Endothelial cell of umbilical vein (primary cell): ENCODE data around the gene KIDINS220.

Source experiments
- EZH2 ChIP-seq: IDR thresholded peaks from 2 replicates; pipeline ENCODE4 v1.6.1; 2012; ENCODE audit warnings: borderline replicate concordance, low read depth, mild to moderate bottlenecking, moderate library complexity, low read length, inconsistent platforms; ENCODE audit not compliant: severe bottlenecking
- FOS ChIP-seq: IDR thresholded peaks from 2 replicates; pipeline ENCODE4 v1.6.1; 2011; ENCODE audit warnings: mild to moderate bottlenecking, low read length, moderate library complexity, borderline replicate concordance; ENCODE audit not compliant: insufficient read depth
- JUN ChIP-seq: IDR thresholded peaks from 2 replicates; pipeline ENCODE4 v1.6.1; 2011; ENCODE audit warnings: borderline replicate concordance, low read depth; ENCODE audit not compliant: insufficient read length, insufficient read depth
- POLR2AphosphoS5 ChIP-seq: IDR thresholded peaks from 2 replicates; pipeline ENCODE4 v1.6.1; 2012; ENCODE audit warnings: low read depth, mild to moderate bottlenecking, control low read depth, low read length, moderate library complexity; ENCODE audit not compliant: insufficient read depth
- TF ChIP-seq, protein P1 (sequence below), 2 donors: IDR thresholded peaks; 1 replicate in 1 of 2; 2 replicates in 1 of 2; pipeline ENCODE4 v1.5.1; 2011; ENCODE audit warnings: low read length in 2 of 2, mild to moderate bottlenecking in 2 of 2, moderate library complexity in 2 of 2, control low read depth in 1 of 2, inconsistent platforms in 1 of 2, low read depth in 1 of 2; ENCODE audit not compliant: insufficient read depth in 1 of 2; ENCODE audit errors: extremely low read depth in 1 of 2
- TF ChIP-seq, protein P2 (sequence below): IDR thresholded peaks from 2 replicates; pipeline ENCODE4 v1.6.1; 2011; ENCODE audit not compliant: insufficient read depth, insufficient read length

DNA sequence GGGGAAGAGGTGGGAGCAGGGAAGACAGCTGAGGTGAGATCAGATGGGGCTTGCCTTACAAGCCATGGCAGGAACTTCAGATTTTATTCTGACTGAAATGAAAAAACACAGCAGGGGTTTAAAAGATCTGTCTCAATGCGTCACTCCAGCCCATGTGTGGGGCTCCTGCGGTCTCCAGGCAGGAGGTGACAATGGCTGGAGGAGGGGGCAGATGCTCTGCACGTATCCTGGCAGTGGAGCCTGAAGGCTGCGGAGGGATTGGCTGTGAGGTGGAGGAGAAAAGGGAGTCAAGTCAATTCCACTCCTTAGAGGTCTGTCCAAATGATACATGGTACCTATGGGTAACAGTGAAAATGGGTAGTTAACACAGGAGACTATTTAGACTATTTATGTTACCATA, 40.5 kb upstream of the KIDINS220 start:
- TF ChIP-seq, protein P1, sequence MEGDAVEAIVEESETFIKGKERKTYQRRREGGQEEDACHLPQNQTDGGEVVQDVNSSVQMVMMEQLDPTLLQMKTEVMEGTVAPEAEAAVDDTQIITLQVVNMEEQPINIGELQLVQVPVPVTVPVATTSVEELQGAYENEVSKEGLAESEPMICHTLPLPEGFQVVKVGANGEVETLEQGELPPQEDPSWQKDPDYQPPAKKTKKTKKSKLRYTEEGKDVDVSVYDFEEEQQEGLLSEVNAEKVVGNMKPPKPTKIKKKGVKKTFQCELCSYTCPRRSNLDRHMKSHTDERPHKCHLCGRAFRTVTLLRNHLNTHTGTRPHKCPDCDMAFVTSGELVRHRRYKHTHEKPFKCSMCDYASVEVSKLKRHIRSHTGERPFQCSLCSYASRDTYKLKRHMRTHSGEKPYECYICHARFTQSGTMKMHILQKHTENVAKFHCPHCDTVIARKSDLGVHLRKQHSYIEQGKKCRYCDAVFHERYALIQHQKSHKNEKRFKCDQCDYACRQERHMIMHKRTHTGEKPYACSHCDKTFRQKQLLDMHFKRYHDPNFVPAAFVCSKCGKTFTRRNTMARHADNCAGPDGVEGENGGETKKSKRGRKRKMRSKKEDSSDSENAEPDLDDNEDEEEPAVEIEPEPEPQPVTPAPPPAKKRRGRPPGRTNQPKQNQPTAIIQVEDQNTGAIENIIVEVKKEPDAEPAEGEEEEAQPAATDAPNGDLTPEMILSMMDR (IDR thresholded peaks at IDR 0.05; ENCODE audit: extremely low read depth in 1 of 2, insufficient read depth in 1 of 2, low read depth in 1 of 2, low read length in 2 of 2) = no peak
- TF ChIP-seq POLR2AphosphoS5 (no peak), EZH2 (no peak), JUN (no peak), FOS (no peak)
- TF ChIP-seq, protein P2, sequence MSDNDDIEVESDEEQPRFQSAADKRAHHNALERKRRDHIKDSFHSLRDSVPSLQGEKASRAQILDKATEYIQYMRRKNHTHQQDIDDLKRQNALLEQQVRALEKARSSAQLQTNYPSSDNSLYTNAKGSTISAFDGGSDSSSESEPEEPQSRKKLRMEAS = no peak
